Measurements from ENCODE around the gene MOCS3. TPM values are rescaled to one million over a fixed set of nuclear protein-coding genes. Genes with fewer than 3 reads are reported as not detected.

Gene MOCS3
- total and polyA plus RNA-seq, 2 of the 13 experiments (the other 11 are each of a cell fraction or from before 2014, with no cell fraction given), result 3.7 to 8.4 TPM

DNA sequence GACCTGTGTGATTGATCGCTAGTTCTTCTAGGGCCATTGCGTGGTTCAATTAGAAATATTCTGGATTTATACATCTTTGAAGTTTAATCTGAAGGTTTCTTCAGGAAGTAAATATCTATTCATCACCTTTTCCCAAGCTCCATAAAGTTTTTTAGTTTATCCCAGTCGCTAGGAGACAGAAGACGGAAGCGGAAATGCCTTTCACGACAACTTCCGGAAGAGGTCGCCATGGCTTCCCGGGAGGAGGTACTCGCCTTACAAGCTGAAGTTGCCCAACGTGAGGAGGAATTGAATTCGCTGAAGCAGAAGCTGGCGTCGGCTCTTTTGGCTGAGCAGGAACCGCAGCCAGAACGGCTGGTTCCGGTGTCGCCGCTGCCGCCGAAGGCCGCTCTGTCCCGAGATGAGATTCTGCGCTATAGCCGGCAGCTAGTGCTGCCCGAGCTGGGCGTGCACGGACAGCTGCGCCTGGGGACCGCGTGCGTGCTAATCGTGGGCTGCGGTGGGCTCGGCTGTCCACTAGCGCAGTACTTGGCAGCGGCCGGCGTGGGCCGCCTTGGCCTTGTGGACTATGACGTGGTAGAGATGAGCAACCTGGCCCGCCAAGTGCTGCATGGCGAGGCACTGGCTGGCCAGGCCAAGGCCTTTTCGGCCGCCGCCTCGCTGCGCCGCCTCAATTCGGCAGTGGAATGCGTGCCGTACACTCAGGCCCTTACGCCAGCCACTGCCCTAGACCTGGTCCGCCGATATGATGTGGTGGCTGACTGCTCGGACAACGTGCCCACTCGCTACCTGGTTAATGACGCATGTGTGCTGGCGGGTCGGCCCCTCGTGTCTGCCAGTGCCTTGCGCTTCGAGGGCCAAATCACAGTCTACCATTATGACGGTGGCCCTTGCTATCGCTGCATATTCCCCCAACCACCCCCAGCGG is at the start of gene MOCS3 (continued):
- TF ChIP-seq CREM (IDR thresholded peaks at IDR 0.05) (peak; percentile 94), CREM (CRISPR knock-in tag; IDR thresholded peaks at IDR 0.05) (no peak), MZF1 (CRISPR knock-in tag; IDR thresholded peaks at IDR 0.05; ENCODE audit: borderline replicate concordance) (0 out of 2 replicates have a peak, but pooled peaks have one; percentile 6), ZMYM2 (CRISPR knock-in tag; IDR thresholded peaks at IDR 0.05) (no peak), RAD51 (IDR thresholded peaks at IDR 0.05; ENCODE audit: borderline replicate concordance) (no peak), ZBTB20 (CRISPR knock-in tag; IDR thresholded peaks at IDR 0.05; ENCODE audit: borderline replicate concordance, low read depth) (no peak), TCF12 (IDR thresholded peaks at IDR 0.05) (no peak), TCF12 (CRISPR knock-in tag; IDR thresholded peaks at IDR 0.05) (peak; percentile 83; the same call in 1 of the 2 replicates), ZNF326 (CRISPR knock-in tag; IDR thresholded peaks at IDR 0.05; ENCODE audit: borderline replicate concordance) (no peak), FOXO1 (CRISPR knock-in tag; IDR thresholded peaks at IDR 0.05) (no peak; the same call in 1 of the 2 replicates), ARNTL (CRISPR knock-in tag; IDR thresholded peaks at IDR 0.05) (no peak), TMF1 (CRISPR knock-in tag; IDR thresholded peaks at IDR 0.05; ENCODE audit: low read depth) (no peak), SIX4 (CRISPR knock-in tag; IDR thresholded peaks at IDR 0.05) (no peak), KDM3A (CRISPR knock-in tag; IDR thresholded peaks at IDR 0.05; ENCODE audit: low read depth) (no peak; the same call in 1 of the 2 replicates), NFATC3 (CRISPR knock-in tag; IDR thresholded peaks at IDR 0.05) (no peak), RELA (CRISPR knock-in tag; IDR thresholded peaks at IDR 0.05) (no peak), ZNF343 (CRISPR knock-in tag; IDR thresholded peaks at IDR 0.05) (peak; percentile 93), SP4 (CRISPR knock-in tag; IDR thresholded peaks at IDR 0.05) (no peak; the same call in 1 of the 2 replicates), ZNF775 (CRISPR knock-in tag; IDR thresholded peaks at IDR 0.05; ENCODE audit: borderline replicate concordance) (0 out of 2 replicates have a peak, but pooled peaks have one; percentile 10)
- TF ChIP-seq, protein P1, sequence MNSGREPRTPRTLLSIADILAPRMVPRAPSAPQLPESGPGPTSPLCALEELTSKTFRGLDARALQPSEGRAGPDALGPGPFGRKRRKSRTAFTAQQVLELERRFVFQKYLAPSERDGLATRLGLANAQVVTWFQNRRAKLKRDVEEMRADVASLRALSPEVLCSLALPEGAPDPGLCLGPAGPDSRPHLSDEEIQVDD (CRISPR knock-in tag; IDR thresholded peaks at IDR 0.05; ENCODE audit: borderline replicate concordance), result peak; percentile 37; the same call in 1 of the 2 replicates
- TF ChIP-seq, protein P2, sequence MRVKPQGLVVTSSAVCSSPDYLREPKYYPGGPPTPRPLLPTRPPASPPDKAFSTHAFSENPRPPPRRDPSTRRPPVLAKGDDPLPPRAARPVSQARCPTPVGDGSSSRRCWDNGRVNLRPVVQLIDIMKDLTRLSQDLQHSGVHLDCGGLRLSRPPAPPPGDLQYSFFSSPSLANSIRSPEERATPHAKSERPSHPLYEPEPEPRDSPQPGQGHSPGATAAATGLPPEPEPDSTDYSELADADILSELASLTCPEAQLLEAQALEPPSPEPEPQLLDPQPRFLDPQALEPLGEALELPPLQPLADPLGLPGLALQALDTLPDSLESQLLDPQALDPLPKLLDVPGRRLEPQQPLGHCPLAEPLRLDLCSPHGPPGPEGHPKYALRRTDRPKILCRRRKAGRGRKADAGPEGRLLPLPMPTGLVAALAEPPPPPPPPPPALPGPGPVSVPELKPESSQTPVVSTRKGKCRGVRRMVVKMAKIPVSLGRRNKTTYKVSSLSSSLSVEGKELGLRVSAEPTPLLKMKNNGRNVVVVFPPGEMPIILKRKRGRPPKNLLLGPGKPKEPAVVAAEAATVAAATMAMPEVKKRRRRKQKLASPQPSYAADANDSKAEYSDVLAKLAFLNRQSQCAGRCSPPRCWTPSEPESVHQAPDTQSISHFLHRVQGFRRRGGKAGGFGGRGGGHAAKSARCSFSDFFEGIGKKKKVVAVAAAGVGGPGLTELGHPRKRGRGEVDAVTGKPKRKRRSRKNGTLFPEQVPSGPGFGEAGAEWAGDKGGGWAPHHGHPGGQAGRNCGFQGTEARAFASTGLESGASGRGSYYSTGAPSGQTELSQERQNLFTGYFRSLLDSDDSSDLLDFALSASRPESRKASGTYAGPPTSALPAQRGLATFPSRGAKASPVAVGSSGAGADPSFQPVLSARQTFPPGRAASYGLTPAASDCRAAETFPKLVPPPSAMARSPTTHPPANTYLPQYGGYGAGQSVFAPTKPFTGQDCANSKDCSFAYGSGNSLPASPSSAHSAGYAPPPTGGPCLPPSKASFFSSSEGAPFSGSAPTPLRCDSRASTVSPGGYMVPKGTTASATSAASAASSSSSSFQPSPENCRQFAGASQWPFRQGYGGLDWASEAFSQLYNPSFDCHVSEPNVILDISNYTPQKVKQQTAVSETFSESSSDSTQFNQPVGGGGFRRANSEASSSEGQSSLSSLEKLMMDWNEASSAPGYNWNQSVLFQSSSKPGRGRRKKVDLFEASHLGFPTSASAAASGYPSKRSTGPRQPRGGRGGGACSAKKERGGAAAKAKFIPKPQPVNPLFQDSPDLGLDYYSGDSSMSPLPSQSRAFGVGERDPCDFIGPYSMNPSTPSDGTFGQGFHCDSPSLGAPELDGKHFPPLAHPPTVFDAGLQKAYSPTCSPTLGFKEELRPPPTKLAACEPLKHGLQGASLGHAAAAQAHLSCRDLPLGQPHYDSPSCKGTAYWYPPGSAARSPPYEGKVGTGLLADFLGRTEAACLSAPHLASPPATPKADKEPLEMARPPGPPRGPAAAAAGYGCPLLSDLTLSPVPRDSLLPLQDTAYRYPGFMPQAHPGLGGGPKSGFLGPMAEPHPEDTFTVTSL (CRISPR knock-in tag; IDR thresholded peaks at IDR 0.05; ENCODE audit: borderline replicate concordance), result no peak
- TF ChIP-seq, protein P3, sequence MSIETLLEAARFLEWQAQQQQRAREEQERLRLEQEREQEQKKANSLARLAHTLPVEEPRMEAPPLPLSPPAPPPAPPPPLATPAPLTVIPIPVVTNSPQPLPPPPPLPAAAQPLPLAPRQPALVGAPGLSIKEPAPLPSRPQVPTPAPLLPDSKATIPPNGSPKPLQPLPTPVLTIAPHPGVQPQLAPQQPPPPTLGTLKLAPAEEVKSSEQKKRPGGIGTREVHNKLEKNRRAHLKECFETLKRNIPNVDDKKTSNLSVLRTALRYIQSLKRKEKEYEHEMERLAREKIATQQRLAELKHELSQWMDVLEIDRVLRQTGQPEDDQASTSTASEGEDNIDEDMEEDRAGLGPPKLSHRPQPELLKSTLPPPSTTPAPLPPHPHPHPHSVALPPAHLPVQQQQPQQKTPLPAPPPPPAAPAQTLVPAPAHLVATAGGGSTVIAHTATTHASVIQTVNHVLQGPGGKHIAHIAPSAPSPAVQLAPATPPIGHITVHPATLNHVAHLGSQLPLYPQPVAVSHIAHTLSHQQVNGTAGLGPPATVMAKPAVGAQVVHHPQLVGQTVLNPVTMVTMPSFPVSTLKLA (IDR thresholded peaks at IDR 0.05), result peak; percentile 24

Data from HepG2 (cell line).